GM10266 (cell line): Measurements from ENCODE around the gene OR52L1.

Experiments used
- DNase-seq: peaks from one replicate; pipeline ENCODE4 v3.0.0; 2012; ENCODE audit errors: extremely low spot score
- CTCF ChIP-seq: IDR thresholded peaks from 2 replicates; pipeline ENCODE4 v1.5.1; 2012; ENCODE audit warnings: mild to moderate bottlenecking, low read depth; ENCODE audit not compliant: control insufficient read depth, insufficient read depth; ENCODE audit errors: missing control alignments

The OR52L1 gene

DNA sequence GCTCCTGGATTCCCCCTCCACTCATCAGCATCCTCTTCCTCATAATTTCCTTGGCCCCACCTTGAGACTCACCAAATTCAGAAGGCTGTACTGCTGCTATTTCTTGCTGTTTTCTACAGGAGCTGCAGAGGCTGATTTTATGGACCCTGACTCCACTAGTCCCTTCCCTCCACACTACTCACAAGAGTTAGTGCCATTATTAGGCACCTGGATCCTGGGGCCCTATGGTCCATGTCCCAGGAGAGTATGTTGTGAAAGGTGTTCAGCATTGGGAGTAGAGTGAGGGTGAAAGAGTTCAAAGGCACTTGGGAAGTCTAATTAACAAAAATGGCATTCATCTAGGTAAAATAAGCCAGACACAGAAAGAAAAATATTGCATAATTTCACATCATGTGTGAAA is 20.1 kb upstream of the OR52L1 start, which contains the start of gene OR56A4:
Gene OR56A4, minus strand, starts transcription at position 101 of the 400 bp plus-strand sequence. CDS start 3,954 bp downstream, outside the sequence.
- no peak for DNase-seq
- no peak for TF ChIP-seq CTCF

- DNase-seq, result no peak
- no peak for TF ChIP-seq CTCF
These were observed 19.6 kb upstream of the OR52L1 start for GRCh38 chr11:6006395-6006794.

GRCh38 chr11:6002202-6002699 is 15.5 kb upstream of the OR52L1 start:
- DNase-seq, result no peak
- TF ChIP-seq CTCF, result no peak

- no peak for TF ChIP-seq CTCF
- DNase-seq, result no peak
These were observed 8.0 kb upstream of the OR52L1 start for GRCh38 chr11:5994791-5995190.

- peak; percentile 48 for TF ChIP-seq CTCF
- DNase-seq, result peak; percentile 42
These were observed 5.9 kb upstream of the OR52L1 start for GRCh38 chr11:5992604-5993251.

DNA sequence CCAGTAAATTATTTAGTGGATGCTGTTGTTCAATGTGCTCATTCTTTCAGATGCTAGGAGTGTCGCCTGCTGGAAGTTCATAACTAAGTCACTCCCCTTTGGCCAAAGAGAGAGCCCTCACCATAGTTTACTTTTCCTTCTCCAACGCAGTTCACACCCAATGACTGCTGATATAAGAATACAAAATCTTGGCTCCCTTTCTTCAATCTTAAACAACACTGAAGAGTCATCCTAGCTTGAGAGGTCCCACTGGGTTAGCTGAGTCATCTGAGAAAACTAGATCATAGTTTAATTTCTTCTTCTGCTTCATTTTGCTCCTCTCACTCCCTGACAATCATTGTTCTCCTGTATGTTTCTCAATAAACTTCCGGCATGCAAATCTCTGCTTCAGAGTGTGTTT is 5.4 kb upstream of the OR52L1 start:
- no peak for DNase-seq
- TF ChIP-seq CTCF, result no peak

DNA sequence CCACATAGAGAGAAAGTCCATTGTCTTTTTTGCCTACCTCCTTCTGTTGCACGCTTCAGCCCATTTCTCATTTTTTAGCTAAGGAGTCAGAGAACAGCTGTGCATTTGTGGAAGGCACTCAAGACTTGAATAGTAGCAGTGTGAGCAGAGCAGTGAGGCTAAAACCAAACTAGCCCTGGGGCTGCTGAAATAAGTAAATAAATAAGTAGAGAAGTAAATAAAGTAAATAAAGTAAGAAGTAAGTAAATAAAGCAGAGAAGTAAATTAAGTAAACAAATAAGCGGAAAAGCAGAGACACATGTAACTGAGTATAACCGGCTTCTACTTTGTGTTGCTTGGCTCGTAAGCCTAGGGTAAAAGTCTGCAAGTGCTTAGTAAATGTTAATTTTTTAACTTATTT is 2.4 kb upstream of the OR52L1 start:
- DNase-seq, result no peak
- no peak for TF ChIP-seq CTCF
